Neuronal stem cell (in vitro differentiated cells): ENCODE measurements around the gene GDI2.
A peak's percentile ranks its signal among the peaks of the same experiment; 100 is the strongest.

Experiments used
- DNase-seq: peaks from one replicate; pipeline ENCODE4 v3.0.0-alpha.2; 2013; ENCODE audit warnings: low spot score
- H2AFZ ChIP-seq: one replicate; pipeline ENCODE4 v1.6.1; 2013; ENCODE audit warnings: mild to moderate bottlenecking, low read length, inconsistent platforms
- H2AK5ac ChIP-seq: 2 replicates; pipeline ENCODE4 v1.6.1; 2013; ENCODE audit warnings: low read depth, mild to moderate bottlenecking, inconsistent platforms, low read length, moderate library complexity, mixed read lengths
- H2BK120ac ChIP-seq: 2 replicates; pipeline ENCODE4 v1.6.1; 2013; ENCODE audit warnings: low read depth, mild to moderate bottlenecking, inconsistent platforms, low read length, moderate library complexity, mixed read lengths
- H2BK12ac ChIP-seq: one replicate; pipeline ENCODE4 v1.6.1; 2013; ENCODE audit warnings: low read length, inconsistent platforms
- H2BK15ac ChIP-seq: 2 replicates; pipeline ENCODE4 v1.6.1; 2013; ENCODE audit warnings: mild to moderate bottlenecking, low read length, inconsistent platforms, mixed read lengths
- H2BK5ac ChIP-seq: one replicate; pipeline ENCODE4 v1.6.1; 2013; ENCODE audit warnings: inconsistent platforms, mild to moderate bottlenecking, low read length, moderate library complexity
- H3K14ac ChIP-seq: one replicate; pipeline ENCODE4 v1.6.1; 2013; ENCODE audit warnings: low read length, inconsistent platforms
- H3K18ac ChIP-seq: 2 replicates; pipeline ENCODE4 v1.6.1; 2013; ENCODE audit warnings: low read length, inconsistent platforms
- H3K23ac ChIP-seq: 2 replicates; pipeline ENCODE4 v1.6.1; 2013; ENCODE audit warnings: low read depth, mild to moderate bottlenecking, mixed read lengths, low read length, inconsistent platforms; ENCODE audit not compliant: poor library complexity
- H3K27ac ChIP-seq: replicated peaks from 3 replicates; pipeline ENCODE4 v1.5.1; 2013; ENCODE audit warnings: low read length, inconsistent platforms
- H3K27me3 ChIP-seq, 3 experiments: 2 replicates each; pipeline ENCODE4 v1.6.1; 2013; ENCODE audit warnings: low read length in 3 of 3, mild to moderate bottlenecking in 2 of 3, inconsistent platforms in 1 of 3, low read depth in 1 of 3, mixed read lengths in 1 of 3, moderate library complexity in 1 of 3; ENCODE audit not compliant: control insufficient read depth in 3 of 3, insufficient read depth in 3 of 3
- H3K36me3 ChIP-seq, 2 donors: replicated peaks in 1 of 2; 2 replicates each; pipeline ENCODE4 v1.6.1; 2013; ENCODE audit warnings: low read length in 2 of 2; ENCODE audit not compliant: control insufficient read depth in 2 of 2, insufficient read depth in 2 of 2
- H3K4ac ChIP-seq: 2 replicates; pipeline ENCODE4 v1.6.1; 2013; ENCODE audit warnings: inconsistent platforms, mild to moderate bottlenecking, low read length, moderate library complexity
- H3K4me1 ChIP-seq, 2 donors: 1 replicate in 1 of 2; 2 replicates in 1 of 2; pipeline ENCODE4 v1.6.1; 2013; ENCODE audit warnings: low read length in 2 of 2, low read depth in 1 of 2; ENCODE audit not compliant: control insufficient read depth in 2 of 2, insufficient read depth in 1 of 2
- H3K4me2 ChIP-seq: one replicate; pipeline ENCODE4 v1.6.1; 2013; ENCODE audit warnings: mild to moderate bottlenecking, low read length, inconsistent platforms; ENCODE audit not compliant: insufficient read depth, poor library complexity, severe bottlenecking
- H3K4me3 ChIP-seq, 2 donors: 2 replicates each; pipeline ENCODE4 v1.5.1; 2013; ENCODE audit warnings: low read length in 2 of 2, mild to moderate bottlenecking in 2 of 2, inconsistent platforms in 1 of 2, moderate library complexity in 1 of 2
- H3K79me1 ChIP-seq: one replicate; pipeline ENCODE4 v1.6.1; 2013; ENCODE audit warnings: low read depth, mild to moderate bottlenecking, inconsistent platforms, low read length, moderate library complexity
- H3K9ac ChIP-seq: one replicate; pipeline ENCODE4 v1.6.1; 2013; ENCODE audit warnings: mild to moderate bottlenecking, low read depth, low read length, inconsistent platforms; ENCODE audit not compliant: poor library complexity
- H3K9me3 ChIP-seq, 2 donors: replicated peaks in 1 of 2; 2 replicates each; pipeline versions ENCODE3 to v1.6.1; 2013; ENCODE audit warnings: low read length in 2 of 2, mild to moderate bottlenecking in 2 of 2, inconsistent platforms in 1 of 2, low read depth in 1 of 2, mixed read lengths in 1 of 2, moderate library complexity in 1 of 2; ENCODE audit not compliant: control insufficient read depth in 2 of 2, insufficient read depth in 1 of 2
- H4K8ac ChIP-seq: one replicate; pipeline ENCODE4 v1.6.1; 2013; ENCODE audit warnings: low read depth, mild to moderate bottlenecking, inconsistent platforms, low read length, moderate library complexity
- H4K91ac ChIP-seq: one replicate; pipeline ENCODE4 v1.6.1; 2013; ENCODE audit warnings: low read length, low read depth, mild to moderate bottlenecking, inconsistent platforms; ENCODE audit not compliant: poor library complexity
- WGBS, 2 donors: extraction: QIAGEN DNeasy Blood & Tissue Kit; methylation state at CpG; one replicate each; pipeline ENCODE4 v1.1.7; 2013; ENCODE audit warnings: missing lambda C conversion rate in 2 of 2, mixed read lengths in 1 of 2; ENCODE audit not compliant: insufficient read length in 2 of 2, insufficient replicate concordance in 1 of 2; ENCODE audit errors: extremely low coverage in 2 of 2; 5-methylcytosine and 5-hydroxymethylcytosine counted together

The GDI2 gene

GRCh38 chr10:5844345-5845055 is 31.3 kb upstream of the GDI2 start:
- Histone ChIP-seq H3K14ac (no peak overlapping the region), H3K27ac (no peak overlapping the region), H3K23ac (no peak overlapping the region), H3K4me3 (no peak overlapping the region), H2BK12ac (no peak overlapping the region), H3K4me1 (peaks cover 4 to 9% of the 10 kb centered on the region in 2 donors), H3K9me3 (peaks cover 0 to 2% of the 10 kb centered on the region in 2 donors), H3K36me3 (peaks cover 0 to 1% of the 10 kb centered on the region in 2 donors), H3K18ac (no peak overlapping the region), H2AK5ac (no peak overlapping the region), H2BK120ac (no peak overlapping the region), H3K9ac (no peak overlapping the region), H4K91ac (no peak overlapping the region), H3K4ac (no peak overlapping the region), H3K27me3 (peaks cover 0 to 2% (median 0%) of the 10 kb centered on the region in 3 experiments), H4K8ac (no peak overlapping the region), H2BK15ac (no peak overlapping the region), H2BK5ac (no peak overlapping the region), H2AFZ (peak overlapping the region; percentile 22), H3K79me1 (peaks cover 4% of the 10 kb centered on the region), H3K4me2 (no peak overlapping the region)
- WGBS, 2 donors = no CpG with 5 or more reads among the region's 13 CpGs
- DNase-seq = no peak

GRCh38 chr10:5843686-5844344 is 30.6 kb upstream of the GDI2 start:
- H4K91ac ChIP-seq = no peak overlapping the region

DNA sequence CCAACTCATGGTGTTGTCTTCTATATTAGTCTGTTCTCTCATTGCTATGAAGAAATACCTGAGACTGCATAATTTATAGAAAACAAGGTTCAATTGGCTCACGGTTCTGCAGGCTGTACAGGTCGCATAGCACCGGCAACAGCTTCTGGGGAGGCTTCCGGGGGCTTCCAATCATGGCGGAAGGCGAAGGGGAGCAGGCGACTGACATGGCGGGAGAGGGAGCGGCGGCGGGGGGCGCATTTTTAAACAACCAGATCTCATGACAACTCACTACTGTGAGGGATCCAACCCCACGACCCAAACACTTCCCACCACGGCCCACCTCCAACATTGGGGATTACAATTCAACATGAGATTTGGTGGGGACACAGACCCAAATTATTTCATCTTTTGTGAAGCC is 28.7 kb upstream of the GDI2 start:
- H3K9me3 ChIP-seq = no peaks in the 10 kb centered on the region
- H3K4me1 ChIP-seq = peaks cover 4 to 9% of the 10 kb centered on the region in 2 donors
- peaks cover 0 to 2% of the 10 kb centered on the region in 2 donors for H3K36me3 ChIP-seq
- peaks cover 0 to 2% (median 0%) of the 10 kb centered on the region in 3 experiments for H3K27me3 ChIP-seq
- H4K8ac ChIP-seq = no peak overlapping the region
- H4K91ac ChIP-seq = no peak overlapping the region
- WGBS, 2 donors = no CpG with 5 or more reads among the region's 14 CpGs
- no peak overlapping the region for H3K4me3 ChIP-seq
- no peak for DNase-seq
- H2BK5ac ChIP-seq = no peak overlapping the region
- H3K14ac ChIP-seq = no peak overlapping the region
- no peak overlapping the region for H3K9ac ChIP-seq
- no peak overlapping the region for H3K4me2 ChIP-seq
- no peak overlapping the region for H2AFZ ChIP-seq
- H3K79me1 ChIP-seq = peaks cover 4% of the 10 kb centered on the region
- H3K27ac ChIP-seq = no peak overlapping the region
- H3K4ac ChIP-seq = no peak overlapping the region
- H3K18ac ChIP-seq = no peak overlapping the region
- no peak overlapping the region for H3K23ac ChIP-seq
- H2BK15ac ChIP-seq = no peak overlapping the region
- H2AK5ac ChIP-seq = no peak overlapping the region
- no peak overlapping the region for H2BK120ac ChIP-seq
- H2BK12ac ChIP-seq = no peak overlapping the region

More at GRCh38 chr10:5843686-5844344, 30.6 kb upstream of the GDI2 start:
- H3K4me3 ChIP-seq = no peak overlapping the region
- H3K36me3 ChIP-seq = peaks cover 0 to 2% of the 10 kb centered on the region in 2 donors
- no peak overlapping the region for H3K4me2 ChIP-seq
- no peak overlapping the region for H2BK15ac ChIP-seq
- no peak overlapping the region for H2BK120ac ChIP-seq
- H2AFZ ChIP-seq = no peak overlapping the region
- H3K18ac ChIP-seq = no peak overlapping the region
- no peak overlapping the region for H3K27ac ChIP-seq
- peaks cover 4% of the 10 kb centered on the region for H3K79me1 ChIP-seq
- DNase-seq = no peak
- no CpG with 5 or more reads among the region's 4 CpGs for WGBS, 2 donors
- no peak overlapping the region for H2BK12ac ChIP-seq
- no peak overlapping the region for H3K14ac ChIP-seq
- no peak overlapping the region for H2AK5ac ChIP-seq
- no peak overlapping the region for H3K23ac ChIP-seq
- H3K27me3 ChIP-seq = peaks cover 0 to 2% (median 0%) of the 10 kb centered on the region in 3 experiments
- H3K9me3 ChIP-seq = peaks cover 0 to 2% of the 10 kb centered on the region in 2 donors
- H4K8ac ChIP-seq = no peak overlapping the region
- no peak overlapping the region for H3K4ac ChIP-seq
- no peak overlapping the region for H3K9ac ChIP-seq
- H3K4me1 ChIP-seq = peaks cover 4 to 9% of the 10 kb centered on the region in 2 donors
- no peak overlapping the region for H2BK5ac ChIP-seq
